ENCODE data around the gene PRR18.

PRR18 gene

DNA sequence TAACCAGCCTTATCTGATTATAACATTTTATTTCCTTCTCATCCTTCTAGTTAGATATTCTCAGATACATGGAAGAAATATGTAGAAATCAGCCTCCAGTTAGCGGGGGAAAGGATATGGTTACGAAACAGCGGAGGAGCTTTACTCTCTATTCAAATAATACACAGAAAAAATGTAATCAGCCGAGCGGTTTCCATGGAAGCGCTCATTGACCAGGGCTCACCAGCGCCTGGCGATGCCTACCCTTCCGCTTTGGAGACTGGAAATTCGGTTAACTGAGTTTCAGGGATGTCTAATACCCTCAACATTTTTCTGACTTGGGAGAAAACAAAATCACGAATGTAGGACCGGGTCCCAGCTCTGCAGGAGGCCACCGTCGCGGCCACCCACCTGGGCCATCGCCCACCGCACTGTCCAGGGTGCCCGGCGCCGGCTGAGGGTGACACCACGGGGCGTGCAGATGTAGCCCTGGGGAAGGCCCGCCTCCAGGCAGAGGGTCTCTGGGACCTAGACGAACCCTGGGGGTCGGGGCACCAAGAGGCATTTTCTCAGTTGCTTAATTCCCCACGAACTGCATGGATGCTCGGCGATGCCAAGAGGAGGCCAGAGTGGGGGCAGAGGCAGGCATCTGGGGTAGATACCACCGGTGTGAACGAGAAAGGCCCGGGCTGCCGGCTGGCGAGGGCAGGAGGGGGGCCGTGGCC is 1.7 kb downstream of the PRR18 start:
- Histone ChIP-seq H3K27ac (ENCODE audit: insufficient read depth, low read depth, low read length, poor library complexity, severe bottlenecking) (no peak overlapping the region), H3K9me3 (ENCODE audit: control insufficient read depth, low read length) (no peaks in the 10 kb centered on the region), H3K4me1 (ENCODE audit: control insufficient read depth, insufficient read depth, low read length) (peaks cover 10% of the 10 kb centered on the region), H3K27me3 (ENCODE audit: control insufficient read depth, insufficient read depth, low read length, poor library complexity, severe bottlenecking) (peaks cover 71% of the 10 kb centered on the region), H3K36me3 (ENCODE audit: control insufficient read depth, insufficient read depth, low read length) (no peaks in the 10 kb centered on the region), H3K4me3 (ENCODE audit: insufficient read depth, low read depth, low read length) (no peak overlapping the region)
- 75 to 78% methylated on average over 34 of the region's 34 CpGs for whole genome bisulfite sequencing, 2 experiments

DNA sequence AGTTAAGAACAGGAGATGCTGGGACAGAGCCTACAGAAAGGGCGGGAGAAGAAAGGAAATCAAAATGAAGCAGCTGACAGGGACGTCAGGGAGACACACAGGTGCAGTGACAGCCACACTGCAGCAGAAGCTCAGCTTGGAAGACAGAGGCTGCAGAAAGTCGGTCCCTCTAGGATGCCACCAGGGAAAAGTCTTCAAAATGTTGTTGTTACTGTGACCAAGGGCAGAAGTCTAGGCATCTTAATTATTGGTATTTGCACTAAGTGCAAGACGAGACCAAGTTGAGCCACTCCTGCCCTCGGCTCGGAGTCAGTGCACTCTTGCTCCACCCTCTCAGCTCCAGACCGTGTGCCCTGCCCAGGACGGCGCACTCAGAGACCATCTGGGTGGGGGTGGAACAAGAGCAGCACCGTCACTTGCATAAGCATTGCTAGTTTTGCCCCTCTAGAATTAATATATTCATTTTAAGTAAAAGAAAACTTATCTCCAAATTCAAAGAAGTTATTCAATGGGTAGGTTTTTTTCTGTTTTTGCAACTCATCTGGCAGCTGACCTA is 2.6 kb downstream of the PRR18 start:
- Histone ChIP-seq H3K36me3 (ENCODE audit: control insufficient read depth, insufficient read depth, low read length) (no peaks in the 10 kb centered on the region), H3K4me1 (ENCODE audit: control insufficient read depth, insufficient read depth, low read length) (peaks cover 10% of the 10 kb centered on the region), H3K9me3 (ENCODE audit: control insufficient read depth, low read length) (no peaks in the 10 kb centered on the region), H3K4me3 (ENCODE audit: insufficient read depth, low read depth, low read length) (no peak overlapping the region), H3K27me3 (ENCODE audit: control insufficient read depth, insufficient read depth, low read length, poor library complexity, severe bottlenecking) (peaks cover 68% of the 10 kb centered on the region), H3K27ac (ENCODE audit: insufficient read depth, low read depth, low read length, poor library complexity, severe bottlenecking) (no peak overlapping the region)
- WGBS, 2 experiments: 52 to 61% methylated on average over 9 to 10 of the region's 10 CpGs

DNA sequence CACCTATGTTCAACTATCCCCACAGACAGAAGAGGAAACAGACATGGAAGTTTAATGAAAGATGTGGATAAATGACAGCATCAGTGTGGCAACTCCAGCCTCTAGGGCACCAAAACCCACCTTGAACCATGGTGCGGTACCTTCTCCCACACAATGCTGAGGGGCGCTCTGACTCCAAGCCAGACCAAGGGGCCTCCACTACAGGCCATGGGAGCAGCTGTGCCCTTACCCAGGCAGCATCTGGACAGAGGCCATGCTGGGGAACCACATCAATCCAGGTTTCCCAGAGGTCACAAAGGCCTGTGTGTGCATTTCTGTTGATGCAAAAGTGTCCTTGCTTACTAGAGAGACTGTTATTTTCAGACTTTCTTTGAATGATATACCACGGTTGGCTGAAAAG is 4.1 kb downstream of the PRR18 start:
- H3K27ac ChIP-seq (ENCODE audit: insufficient read depth, low read depth, low read length, poor library complexity, severe bottlenecking): no peak overlapping the region

DNA sequence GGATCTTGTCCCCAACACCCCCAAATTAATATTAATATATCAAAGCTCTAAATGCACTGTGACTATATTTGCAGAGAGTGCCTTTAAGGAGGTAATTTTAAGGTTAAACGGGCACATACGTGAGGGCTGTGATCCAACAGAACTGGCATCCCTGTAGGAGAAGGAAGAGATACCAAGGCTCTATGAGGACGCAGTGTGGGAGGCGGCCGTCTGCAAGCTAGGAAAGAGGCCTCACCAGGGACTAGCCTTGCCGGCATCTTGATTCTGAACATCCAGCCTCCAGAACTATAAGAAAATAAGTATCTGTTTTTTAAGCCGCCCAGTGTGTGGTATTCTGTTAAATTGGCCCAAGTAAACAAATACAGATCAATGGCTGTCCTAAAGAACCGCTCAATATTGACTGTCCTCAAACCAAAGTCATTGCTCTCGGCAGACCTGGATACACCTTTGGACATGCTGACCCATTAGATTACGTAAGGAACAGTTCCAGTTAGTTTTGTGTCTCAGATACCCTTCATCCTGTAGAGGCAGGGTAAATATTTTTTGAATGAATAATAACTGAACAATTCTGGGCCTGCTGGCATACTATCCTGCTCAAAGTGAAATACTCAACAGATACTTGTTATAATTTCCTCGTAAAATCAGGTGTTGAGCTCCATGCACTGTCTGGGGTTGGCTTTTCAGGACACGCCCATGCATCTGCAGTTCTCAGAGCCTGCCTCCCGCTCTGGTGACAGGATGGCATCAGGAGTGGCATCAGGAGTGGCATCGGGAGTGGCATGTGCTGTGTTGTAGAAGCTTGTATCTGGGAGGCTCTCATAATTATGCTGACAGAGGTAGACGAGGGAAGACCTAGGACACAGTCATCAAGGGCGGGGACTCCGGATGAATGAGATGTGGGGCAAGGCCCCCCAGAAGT is 6.3 kb downstream of the PRR18 start:
- no peaks in the 10 kb centered on the region for H3K4me1 ChIP-seq (ENCODE audit: control insufficient read depth, insufficient read depth, low read length)
- 93 to 95% methylated on average over 17 of the region's 17 CpGs for WGBS, 2 experiments
- H3K4me3 ChIP-seq (ENCODE audit: insufficient read depth, low read depth, low read length): no peak overlapping the region

More for the DNA sequence above, 4.1 kb downstream of the PRR18 start:
- Histone ChIP-seq H3K27me3 (ENCODE audit: control insufficient read depth, insufficient read depth, low read length, poor library complexity, severe bottlenecking) (peaks cover 53% of the 10 kb centered on the region), H3K9me3 (ENCODE audit: control insufficient read depth, low read length) (no peaks in the 10 kb centered on the region), H3K4me3 (ENCODE audit: insufficient read depth, low read depth, low read length) (no peak overlapping the region), H3K36me3 (ENCODE audit: control insufficient read depth, insufficient read depth, low read length) (no peaks in the 10 kb centered on the region), H3K4me1 (ENCODE audit: control insufficient read depth, insufficient read depth, low read length) (peaks cover 8% of the 10 kb centered on the region)
- WGBS, 2 experiments: 85 to 90% methylated on average over 3 of the region's 3 CpGs

DNA sequence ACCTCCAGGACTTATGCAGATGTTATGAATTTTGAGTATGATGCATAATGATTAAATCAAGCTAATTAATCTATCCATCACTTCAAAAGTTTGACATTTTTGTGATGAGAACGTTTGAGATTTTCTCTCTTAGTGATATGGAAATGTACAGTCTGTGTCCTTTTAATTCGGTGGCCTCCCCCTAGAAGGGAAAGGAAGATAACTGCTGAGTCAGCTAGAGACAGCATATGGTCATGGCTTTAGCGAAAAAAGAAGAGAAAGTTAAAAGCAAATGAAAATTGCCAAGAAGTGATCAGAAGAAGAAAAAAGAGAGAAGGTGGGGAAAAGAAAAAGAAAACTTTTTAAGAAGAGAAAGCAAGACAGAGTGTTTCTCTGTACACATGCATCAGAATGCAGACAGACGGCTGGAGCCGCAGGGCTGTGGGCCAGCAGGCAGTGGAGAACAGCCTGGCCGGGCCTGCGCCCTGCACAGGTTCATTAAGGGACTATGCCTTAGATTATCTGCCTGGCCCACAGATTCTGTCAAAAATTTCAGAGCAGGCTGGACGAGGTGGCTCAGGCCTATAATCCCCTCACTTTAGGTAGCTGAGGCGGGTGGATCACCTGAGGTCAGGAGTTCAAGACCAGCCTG is 7.7 kb downstream of the PRR18 start:
- WGBS, 2 experiments: 90% methylated on average over 9 of the region's 9 CpGs

More for the DNA sequence above, 6.3 kb downstream of the PRR18 start:
- H3K27ac ChIP-seq (ENCODE audit: insufficient read depth, low read depth, low read length, poor library complexity, severe bottlenecking): no peak overlapping the region
- H3K9me3 ChIP-seq (ENCODE audit: control insufficient read depth, low read length): no peaks in the 10 kb centered on the region
- peaks cover 30% of the 10 kb centered on the region for H3K27me3 ChIP-seq (ENCODE audit: control insufficient read depth, insufficient read depth, low read length, poor library complexity, severe bottlenecking)
- H3K36me3 ChIP-seq (ENCODE audit: control insufficient read depth, insufficient read depth, low read length): no peaks in the 10 kb centered on the region

DNA sequence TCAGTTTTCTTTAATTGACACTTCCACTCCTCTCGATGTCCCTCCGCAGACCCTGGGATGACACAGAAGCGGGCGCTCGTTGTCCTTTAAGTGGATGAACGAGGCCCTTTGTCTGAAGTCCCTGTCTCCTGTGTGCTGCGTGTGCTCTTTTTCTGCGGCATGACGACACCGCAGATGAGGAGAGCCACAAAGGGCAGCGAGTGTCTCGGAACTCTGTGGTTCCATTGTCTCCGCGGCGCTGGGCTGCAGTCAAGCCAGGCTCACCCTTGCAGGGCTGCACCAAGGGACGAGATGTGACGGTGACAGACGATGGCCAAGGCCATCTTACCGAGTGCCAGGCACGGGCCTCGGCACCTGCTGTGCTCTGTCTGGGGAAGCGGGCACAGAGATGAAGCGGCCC is 10.6 kb downstream of the PRR18 start:
- WGBS, 2 experiments: 93 to 94% methylated on average over 23 of the region's 23 CpGs
- H3K27me3 ChIP-seq (ENCODE audit: control insufficient read depth, insufficient read depth, low read length, poor library complexity, severe bottlenecking): no peaks in the 10 kb centered on the region
- H3K4me3 ChIP-seq (ENCODE audit: insufficient read depth, low read depth, low read length): no peak overlapping the region
- H3K9me3 ChIP-seq (ENCODE audit: control insufficient read depth, low read length): no peaks in the 10 kb centered on the region
- H3K27ac ChIP-seq (ENCODE audit: insufficient read depth, low read depth, low read length, poor library complexity, severe bottlenecking): no peak overlapping the region
- H3K36me3 ChIP-seq (ENCODE audit: control insufficient read depth, insufficient read depth, low read length): no peaks in the 10 kb centered on the region
- no peaks in the 10 kb centered on the region for H3K4me1 ChIP-seq (ENCODE audit: control insufficient read depth, insufficient read depth, low read length)

More for the DNA sequence above, 7.7 kb downstream of the PRR18 start:
- Histone ChIP-seq H3K36me3 (ENCODE audit: control insufficient read depth, insufficient read depth, low read length) (no peaks in the 10 kb centered on the region), H3K9me3 (ENCODE audit: control insufficient read depth, low read length) (no peaks in the 10 kb centered on the region), H3K4me3 (ENCODE audit: insufficient read depth, low read depth, low read length) (no peak overlapping the region), H3K27ac (ENCODE audit: insufficient read depth, low read depth, low read length, poor library complexity, severe bottlenecking) (no peak overlapping the region), H3K27me3 (ENCODE audit: control insufficient read depth, insufficient read depth, low read length, poor library complexity, severe bottlenecking) (peaks cover 16% of the 10 kb centered on the region), H3K4me1 (ENCODE audit: control insufficient read depth, insufficient read depth, low read length) (no peaks in the 10 kb centered on the region)

DNA sequence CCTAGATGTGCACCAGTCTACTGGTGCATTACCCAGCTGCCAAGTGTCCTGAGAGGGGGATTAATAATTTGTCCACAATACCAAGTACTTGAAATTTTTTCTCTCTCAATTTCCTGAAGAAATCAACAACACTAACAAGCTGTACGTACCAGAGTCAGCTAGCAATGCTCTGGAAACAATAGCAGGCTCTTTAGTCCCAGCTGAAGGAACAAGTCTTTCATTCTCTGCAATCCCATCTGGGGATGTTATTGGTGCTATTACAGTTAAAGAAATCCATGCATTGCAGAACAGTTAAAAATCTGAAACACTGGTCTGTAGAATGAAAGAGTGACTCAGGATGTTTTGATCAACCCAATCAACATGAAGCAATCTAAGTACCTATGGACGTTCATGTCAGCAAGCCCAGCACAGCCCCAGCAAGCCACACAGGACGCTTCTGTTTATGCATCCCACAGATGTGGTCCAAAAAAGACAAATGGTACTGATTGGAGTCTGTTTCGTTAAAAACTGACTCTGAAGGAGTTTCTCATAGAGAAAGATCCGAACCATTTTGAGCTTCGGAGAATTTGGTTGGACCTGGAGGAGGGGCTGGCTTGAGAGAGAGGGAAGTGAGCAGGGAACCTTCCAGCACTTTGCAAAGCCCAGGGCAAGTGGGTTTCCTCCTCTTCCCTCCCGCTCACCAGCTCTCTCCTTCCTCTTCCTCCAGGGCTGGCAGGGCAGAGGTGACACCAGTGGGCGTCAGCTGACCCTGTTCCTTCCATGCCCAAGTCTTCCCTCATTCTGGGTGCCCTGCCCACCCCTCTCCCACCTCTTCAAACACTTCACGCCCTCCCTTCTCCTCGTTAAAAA is 11.9 kb downstream of the PRR18 start:
- 91 to 93% methylated on average over 10 of the region's 10 CpGs for WGBS, 2 experiments
- Histone ChIP-seq H3K27me3 (ENCODE audit: control insufficient read depth, insufficient read depth, low read length, poor library complexity, severe bottlenecking) (no peaks in the 10 kb centered on the region), H3K9me3 (ENCODE audit: control insufficient read depth, low read length) (no peaks in the 10 kb centered on the region), H3K4me3 (ENCODE audit: insufficient read depth, low read depth, low read length) (no peak overlapping the region), H3K4me1 (ENCODE audit: control insufficient read depth, insufficient read depth, low read length) (no peaks in the 10 kb centered on the region), H3K36me3 (ENCODE audit: control insufficient read depth, insufficient read depth, low read length) (no peaks in the 10 kb centered on the region), H3K27ac (ENCODE audit: insufficient read depth, low read depth, low read length, poor library complexity, severe bottlenecking) (no peak overlapping the region)

DNA sequence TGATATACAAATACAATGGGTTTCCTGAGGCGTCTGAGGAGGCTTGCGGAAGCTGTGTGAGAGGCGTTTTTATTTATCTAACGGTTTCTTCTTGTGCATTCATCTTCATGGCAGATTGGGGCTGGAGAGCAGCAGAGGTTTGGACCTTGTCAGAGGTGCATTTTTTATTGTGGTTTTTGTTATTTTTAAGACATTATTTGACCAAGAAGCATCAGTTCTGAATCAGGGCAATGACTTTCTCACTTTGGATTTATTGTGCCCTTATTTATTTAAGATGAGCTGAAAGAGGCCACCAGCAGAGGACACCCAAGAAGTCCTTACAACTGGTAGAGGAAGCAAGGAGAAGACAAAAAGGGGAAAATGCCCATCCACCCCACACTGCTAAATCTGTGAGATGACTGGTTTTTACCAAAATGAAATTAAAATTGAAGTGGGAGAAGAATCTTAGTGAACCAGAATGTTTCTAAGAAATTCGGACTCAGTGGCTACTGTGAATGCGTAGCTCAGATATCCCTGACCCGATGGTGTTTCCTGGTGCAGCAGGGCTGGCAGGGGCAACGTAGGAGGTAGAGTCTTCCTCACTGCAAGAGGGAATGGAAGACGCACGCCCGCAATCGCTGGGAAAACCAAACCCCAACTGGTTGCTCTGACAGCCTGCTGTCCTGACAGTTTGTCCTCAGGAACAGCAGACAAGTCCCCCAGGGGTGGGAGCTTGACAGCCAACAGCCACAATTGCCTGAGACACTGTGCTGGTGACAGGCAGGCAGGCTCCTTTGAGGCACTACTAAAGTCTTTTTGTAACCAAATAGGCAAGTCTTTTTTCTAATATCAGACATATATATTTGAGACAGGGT is 14.2 kb downstream of the PRR18 start:
- Histone ChIP-seq H3K9me3 (ENCODE audit: control insufficient read depth, low read length) (no peaks in the 10 kb centered on the region), H3K4me1 (ENCODE audit: control insufficient read depth, insufficient read depth, low read length) (no peaks in the 10 kb centered on the region), H3K27ac (ENCODE audit: insufficient read depth, low read depth, low read length, poor library complexity, severe bottlenecking) (no peak overlapping the region), H3K36me3 (ENCODE audit: control insufficient read depth, insufficient read depth, low read length) (no peaks in the 10 kb centered on the region), H3K27me3 (ENCODE audit: control insufficient read depth, insufficient read depth, low read length, poor library complexity, severe bottlenecking) (no peaks in the 10 kb centered on the region), H3K4me3 (ENCODE audit: insufficient read depth, low read depth, low read length) (no peak overlapping the region)
- WGBS, 2 experiments: 84 to 86% methylated on average over 12 of the region's 12 CpGs
